Measurements from ENCODE around the gene HOXB3. TPM values are rescaled to one million over a fixed set of nuclear protein-coding genes. Genes with fewer than 3 reads are reported as not detected.
"Not testable (repeated sequence)": the region's sequence is repeated elsewhere in the genome, so short reads cannot be mapped to it uniquely, and the experiment has no call there.

Gene HOXB3
- total and polyA plus RNA-seq, 10 donors, result 3.6 to 23.1 (median 8.8) TPM

DNA sequence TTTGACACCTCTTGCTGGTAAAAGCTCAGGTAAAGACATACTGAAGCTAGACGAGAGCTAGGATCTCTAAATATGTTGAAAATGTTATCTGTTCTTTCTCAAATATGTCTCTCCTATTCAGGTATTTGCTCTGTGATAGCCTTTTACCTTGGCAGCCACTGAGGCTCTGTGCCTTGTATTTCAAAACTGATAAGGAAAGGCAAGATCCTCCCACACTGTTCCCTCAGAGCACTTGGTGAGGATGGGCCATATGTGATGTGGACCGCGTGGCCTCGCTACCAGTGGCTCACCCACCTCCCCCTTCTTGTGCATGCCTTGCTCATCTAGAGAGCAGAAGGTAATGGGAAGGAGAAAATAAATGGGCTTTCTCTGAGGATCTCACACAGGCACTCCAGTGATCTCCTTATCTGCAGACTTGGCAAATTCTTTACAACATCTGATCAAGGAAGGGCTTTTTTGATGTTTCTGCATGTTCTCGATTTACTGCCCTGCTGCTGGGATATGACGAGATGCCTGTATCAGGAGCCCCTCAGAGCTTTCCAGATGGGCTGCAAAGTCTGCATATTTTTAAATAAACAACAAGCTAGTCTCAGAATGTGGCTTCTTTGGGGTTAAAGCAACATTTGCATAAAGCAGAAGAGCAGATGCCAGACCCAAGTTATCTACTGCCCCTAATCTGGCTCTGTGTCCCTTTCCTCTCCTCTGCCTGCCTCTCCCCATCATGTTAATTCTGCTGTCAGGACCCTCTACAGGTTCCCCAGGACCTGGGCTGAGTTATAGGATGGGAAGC is 76.2 kb downstream of the HOXB3 start:
- TF ChIP-seq POLR2AphosphoS5 (IDR thresholded peaks at IDR 0.05) (no peak), POLR2A (IDR thresholded peaks at IDR 0.05) (no peak)
- TF ChIP-seq, protein P1, sequence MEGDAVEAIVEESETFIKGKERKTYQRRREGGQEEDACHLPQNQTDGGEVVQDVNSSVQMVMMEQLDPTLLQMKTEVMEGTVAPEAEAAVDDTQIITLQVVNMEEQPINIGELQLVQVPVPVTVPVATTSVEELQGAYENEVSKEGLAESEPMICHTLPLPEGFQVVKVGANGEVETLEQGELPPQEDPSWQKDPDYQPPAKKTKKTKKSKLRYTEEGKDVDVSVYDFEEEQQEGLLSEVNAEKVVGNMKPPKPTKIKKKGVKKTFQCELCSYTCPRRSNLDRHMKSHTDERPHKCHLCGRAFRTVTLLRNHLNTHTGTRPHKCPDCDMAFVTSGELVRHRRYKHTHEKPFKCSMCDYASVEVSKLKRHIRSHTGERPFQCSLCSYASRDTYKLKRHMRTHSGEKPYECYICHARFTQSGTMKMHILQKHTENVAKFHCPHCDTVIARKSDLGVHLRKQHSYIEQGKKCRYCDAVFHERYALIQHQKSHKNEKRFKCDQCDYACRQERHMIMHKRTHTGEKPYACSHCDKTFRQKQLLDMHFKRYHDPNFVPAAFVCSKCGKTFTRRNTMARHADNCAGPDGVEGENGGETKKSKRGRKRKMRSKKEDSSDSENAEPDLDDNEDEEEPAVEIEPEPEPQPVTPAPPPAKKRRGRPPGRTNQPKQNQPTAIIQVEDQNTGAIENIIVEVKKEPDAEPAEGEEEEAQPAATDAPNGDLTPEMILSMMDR (IDR thresholded peaks at IDR 0.05 in 8 of 11, conservative IDR thresholded peaks at IDR 0.05 in 3 of 11), result no peak
- Histone ChIP-seq H3K4me3 (no peak overlapping the region), H3K4me1 (peaks cover 0 to 12% (median 0%) of the 10 kb centered on the region in 6 donors), H3K27me3 (replicated peaks in 1 of 7) (peaks cover 0 to 49% (median 0%) of the 10 kb centered on the region in 7 donors), H3K36me3 (no peaks in the 10 kb centered on the region), H3K27ac (peak overlapping the region in 1 of 8 donors; percentile 48), H3K9me3 (no peaks in the 10 kb centered on the region)
- 79 to 86% (median 82%) methylated on average over 6 of the region's 6 CpGs for WGBS, 5 donors
- DNase-seq, result no peak
- intact Hi-C loops (cut with DNase I; ENCODE audit: low total_unique reads), result no loop called here

DNA sequence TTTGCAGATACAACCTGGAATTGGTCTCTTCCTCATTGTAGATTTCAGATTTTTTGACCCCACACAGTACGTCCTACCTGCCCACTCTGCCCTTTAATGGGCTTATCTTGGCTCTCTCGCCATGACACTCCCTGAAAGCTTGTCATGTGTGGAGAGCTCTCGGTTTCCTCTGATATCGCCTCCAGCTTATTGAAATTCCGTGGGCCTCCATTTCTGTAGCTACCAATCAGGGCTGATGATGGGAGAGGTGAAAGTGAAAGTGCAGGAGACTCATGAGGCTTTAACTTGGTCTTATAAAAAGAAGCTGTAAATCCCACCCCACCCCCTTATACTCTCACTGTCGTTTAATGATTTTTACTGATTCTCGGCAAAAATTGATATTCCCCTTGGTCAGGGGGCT is 76.9 kb downstream of the HOXB3 start:
- Histone ChIP-seq H3K9me3 (no peaks in the 10 kb centered on the region), H3K36me3 (no peaks in the 10 kb centered on the region), H3K27me3 (replicated peaks in 1 of 7) (peaks cover 0 to 56% (median 0%) of the 10 kb centered on the region in 7 donors), H3K4me3 (peak overlapping the region in 2 of 8 donors; percentile 5 to 32), H3K4me1 (peaks cover 0 to 12% (median 0%) of the 10 kb centered on the region in 6 donors), H3K27ac (peak overlapping the region in 1 of 8 donors; percentile 48)
- no peak for TF ChIP-seq POLR2A (IDR thresholded peaks at IDR 0.05)
- no peak for TF ChIP-seq POLR2AphosphoS5 (IDR thresholded peaks at IDR 0.05)
- TF ChIP-seq, protein P1 (IDR thresholded peaks at IDR 0.05 in 8 of 11, conservative IDR thresholded peaks at IDR 0.05 in 3 of 11), result no peak
- DNase-seq, result no peak
- intact Hi-C loops (cut with DNase I; ENCODE audit: low total_unique reads), result no loop called here
- 22 to 93% (median 55%) methylated on average over 7 of the region's 7 CpGs for WGBS, 5 donors

DNA sequence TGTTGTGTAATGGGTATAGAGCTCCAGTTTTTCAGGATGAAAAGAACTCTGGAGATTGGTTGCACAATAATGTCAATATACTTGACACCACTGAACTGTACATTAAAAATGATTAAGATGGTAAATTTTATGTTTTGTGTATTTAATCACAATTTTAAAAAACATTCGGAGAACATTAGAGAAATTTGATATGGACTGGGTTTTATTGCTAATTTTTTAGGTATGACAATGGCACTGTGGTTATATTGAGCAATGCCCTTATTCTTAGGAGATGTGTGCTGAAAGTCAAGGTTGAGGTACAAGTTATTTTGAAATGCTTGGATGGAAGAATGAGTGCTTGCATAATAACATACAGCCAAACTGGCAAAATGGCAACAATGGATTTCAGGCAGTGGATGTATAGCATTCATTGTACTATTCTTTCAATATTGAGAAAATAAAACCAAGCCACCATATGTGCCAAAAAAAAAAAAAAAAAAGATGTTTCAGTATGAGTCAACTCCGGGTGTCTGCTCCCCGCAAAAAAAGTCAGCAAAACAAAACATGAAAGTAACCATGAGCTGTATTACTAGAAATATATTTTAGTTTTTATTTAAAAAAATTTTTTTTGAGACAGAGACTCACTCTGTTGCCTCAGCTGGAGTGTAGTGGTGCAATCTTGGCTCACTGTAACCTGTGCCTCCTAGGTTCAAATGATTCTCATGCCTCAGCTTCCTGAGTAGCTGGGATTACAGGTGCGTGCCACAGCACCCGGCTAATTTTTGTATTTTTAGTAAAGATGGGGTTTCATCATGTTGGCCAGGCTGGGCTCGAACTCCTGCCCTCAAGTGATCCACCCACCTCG is 79.1 kb downstream of the HOXB3 start:
- H3K36me3 ChIP-seq, result no peaks in the 10 kb centered on the region
- peaks cover 0 to 14% (median 2%) of the 10 kb centered on the region in 6 donors for H3K4me1 ChIP-seq
- 67 to 85% (median 73%) methylated on average over 7 of the region's 7 CpGs for WGBS, 5 donors
- TF ChIP-seq POLR2A (IDR thresholded peaks at IDR 0.05), result no peak
- TF ChIP-seq, protein P1 (IDR thresholded peaks at IDR 0.05 in 8 of 11, conservative IDR thresholded peaks at IDR 0.05 in 3 of 11), result no peak
- TF ChIP-seq POLR2AphosphoS5 (IDR thresholded peaks at IDR 0.05), result no peak
- intact Hi-C loops (cut with DNase I; ENCODE audit: low total_unique reads), result no loop called here
- H3K9me3 ChIP-seq, result no peaks in the 10 kb centered on the region
- peaks cover 0 to 55% (median 0%) of the 10 kb centered on the region in 7 donors for H3K27me3 ChIP-seq (replicated peaks in 1 of 7)
- no peak for DNase-seq
- H3K27ac ChIP-seq, result no peak overlapping the region
- no peak overlapping the region for H3K4me3 ChIP-seq

DNA sequence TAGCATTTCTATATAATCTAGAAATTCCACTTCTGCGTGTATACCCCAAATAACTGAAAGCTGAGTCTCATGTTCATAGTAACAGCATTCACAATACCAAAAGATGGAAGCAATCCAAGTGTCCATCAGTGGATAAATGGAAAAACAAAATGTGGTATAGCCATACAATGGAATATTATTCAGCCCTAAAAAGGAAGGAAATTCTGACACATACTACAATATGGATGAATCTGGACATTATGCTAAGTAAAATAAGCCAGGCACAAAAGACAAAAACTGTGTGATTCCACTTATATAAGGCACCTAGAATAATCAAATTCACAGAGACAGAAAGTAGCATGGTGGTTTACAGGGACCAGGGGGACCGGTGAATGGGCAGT is 79.7 kb downstream of the HOXB3 start:
- no peak for TF ChIP-seq POLR2AphosphoS5 (IDR thresholded peaks at IDR 0.05)
- TF ChIP-seq, protein P1 (IDR thresholded peaks at IDR 0.05 in 8 of 11, conservative IDR thresholded peaks at IDR 0.05 in 3 of 11), result no peak
- no peak for TF ChIP-seq POLR2A (IDR thresholded peaks at IDR 0.05)
- no peak for DNase-seq
- intact Hi-C loops (cut with DNase I; ENCODE audit: low total_unique reads), result no loop called here
- 74 to 95% (median 88%) methylated on average over 2 of the region's 2 CpGs for WGBS, 5 donors
- no peak overlapping the region for H3K27ac ChIP-seq
- H3K36me3 ChIP-seq, result no peaks in the 10 kb centered on the region
- H3K4me3 ChIP-seq, result no peak overlapping the region
- H3K4me1 ChIP-seq, result peaks cover 0 to 19% (median 5%) of the 10 kb centered on the region in 6 donors
- H3K27me3 ChIP-seq (replicated peaks in 1 of 7), result peaks cover 0 to 54% (median 0%) of the 10 kb centered on the region in 7 donors
- H3K9me3 ChIP-seq, result no peaks in the 10 kb centered on the region

DNA sequence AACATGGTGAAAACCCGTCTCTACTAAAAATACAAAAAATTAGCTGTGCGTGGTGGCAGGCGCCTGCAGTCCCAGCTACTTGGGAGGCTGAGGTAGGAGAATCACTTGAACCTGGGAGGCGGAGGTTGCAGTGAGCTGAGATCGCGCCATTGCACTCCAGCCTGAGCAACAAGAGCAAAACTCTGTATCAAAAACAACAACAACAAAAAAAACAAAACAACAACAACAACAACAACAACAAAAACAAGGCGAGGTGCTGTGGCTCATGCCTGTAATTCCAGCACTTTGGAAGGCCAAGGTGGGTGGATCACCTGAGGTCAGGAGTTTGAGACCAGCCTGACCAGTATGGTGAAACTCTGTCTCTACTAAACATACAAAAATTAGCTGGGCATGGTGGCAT is 80.3 kb downstream of the HOXB3 start:
- intact Hi-C loops (cut with DNase I; ENCODE audit: low total_unique reads); H3K9me3 ChIP-seq; DNase-seq; H3K36me3 ChIP-seq; H3K4me3 ChIP-seq; H3K27ac ChIP-seq: not testable (repeated sequence)
- Histone ChIP-seq H3K27me3 (replicated peaks in 1 of 7) (peaks cover 0 to 50% (median 0%) of the 10 kb centered on the region in 7 donors), H3K4me1 (peaks cover 0 to 19% (median 5%) of the 10 kb centered on the region in 6 donors)
- WGBS, 5 donors, result 91 to 98% (median 97%) methylated on average over 7 of the region's 7 CpGs

Measured in spleen (tissue), 11 donors.